Effector CD4-positive, alpha-beta T cell (primary cell): ENCODE data around the gene SLC39A3.

ENCODE experiments used
- DNase-seq: peaks from one replicate; pipeline ENCODE4 v3.0.0-alpha.2; 2020

SLC39A3 gene

GRCh38 chr19:2701361-2702169 is 38.3 kb downstream of the SLC39A3 start:
- DNase-seq = no peak

- DNase-seq = no peak
These were observed 39.0 kb downstream of the SLC39A3 start for GRCh38 chr19:2700660-2701360.

DNA sequence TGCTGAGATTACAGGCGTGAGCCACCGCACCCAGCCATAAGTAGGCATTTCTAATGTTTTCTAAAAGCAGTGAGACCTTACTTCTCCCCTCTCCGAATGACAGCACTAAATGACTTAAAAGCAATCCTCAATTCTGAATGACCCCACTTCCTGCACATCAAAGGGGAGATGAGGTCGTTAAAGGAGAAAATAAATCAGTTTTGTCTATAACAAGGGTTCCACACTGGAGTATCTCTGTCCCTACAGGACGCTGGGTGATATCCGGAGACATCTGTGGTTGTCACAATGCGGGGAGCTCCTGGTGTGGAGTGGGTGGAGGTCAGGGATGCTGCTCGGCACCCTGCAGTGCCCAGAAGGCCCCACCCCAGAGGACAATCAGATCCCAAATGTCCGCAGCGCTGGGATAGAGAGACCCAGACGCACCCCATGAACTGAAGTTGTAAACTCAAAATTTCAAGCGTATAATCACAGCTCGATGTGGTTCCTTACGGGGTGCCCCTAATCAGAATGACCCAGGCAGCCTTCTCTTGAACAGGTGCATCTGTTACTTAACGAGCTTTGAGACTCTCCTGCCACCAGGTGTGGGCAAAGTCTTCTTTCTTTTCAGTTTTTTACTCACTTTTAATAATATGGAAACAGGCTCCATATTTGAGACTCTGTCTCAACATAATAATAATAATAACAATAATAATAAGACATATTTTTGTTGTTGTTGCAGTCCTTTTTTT is 40.2 kb downstream of the SLC39A3 start:
- DNase-seq = no peak

DNA sequence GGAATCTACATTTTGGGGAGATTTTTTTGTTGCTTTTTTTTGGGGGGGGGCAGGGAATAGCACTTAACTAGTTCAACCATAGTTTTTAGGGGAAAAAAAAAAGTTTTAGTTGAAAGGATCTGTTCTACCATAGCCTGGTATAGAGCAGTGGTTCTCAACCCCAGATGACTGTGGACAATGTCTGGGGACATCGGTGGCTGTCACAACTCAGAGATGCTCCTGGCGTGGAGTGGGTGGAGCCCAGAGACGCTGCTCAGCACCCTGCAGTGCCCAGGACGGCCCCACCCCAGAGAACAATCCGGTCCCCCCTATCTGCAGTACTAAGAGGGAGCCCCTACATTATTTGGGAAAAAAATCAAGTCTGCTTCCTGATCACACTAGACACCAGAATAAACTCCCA is 45.6 kb downstream of the SLC39A3 start:
- no peak for DNase-seq

GRCh38 chr19:2693492-2694160 is 46.2 kb downstream of the SLC39A3 start:
- DNase-seq = no peak

DNA sequence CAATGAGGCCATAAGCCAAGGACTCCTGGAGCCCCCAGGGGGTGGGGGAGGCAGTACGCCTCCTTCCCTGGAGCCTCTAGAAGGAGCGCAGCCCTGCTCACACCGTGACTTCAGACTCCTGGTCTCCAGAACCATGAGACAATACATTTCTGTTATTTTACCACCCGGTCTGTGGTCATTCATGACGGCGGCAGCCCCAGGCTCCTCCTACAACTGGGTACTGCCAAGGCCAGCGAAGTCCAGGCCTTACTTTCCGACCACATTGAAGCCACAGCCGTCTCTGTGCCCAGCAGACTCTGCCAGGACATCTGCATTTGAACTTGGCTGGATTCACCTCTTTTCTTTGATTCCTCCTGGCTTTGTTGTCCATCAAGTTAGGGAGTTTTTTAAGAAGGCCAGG is 47.9 kb downstream of the SLC39A3 start:
- DNase-seq = no peak

GRCh38 chr19:2690856-2691255 is 49.0 kb downstream of the SLC39A3 start:
- DNase-seq = no peak

DNA sequence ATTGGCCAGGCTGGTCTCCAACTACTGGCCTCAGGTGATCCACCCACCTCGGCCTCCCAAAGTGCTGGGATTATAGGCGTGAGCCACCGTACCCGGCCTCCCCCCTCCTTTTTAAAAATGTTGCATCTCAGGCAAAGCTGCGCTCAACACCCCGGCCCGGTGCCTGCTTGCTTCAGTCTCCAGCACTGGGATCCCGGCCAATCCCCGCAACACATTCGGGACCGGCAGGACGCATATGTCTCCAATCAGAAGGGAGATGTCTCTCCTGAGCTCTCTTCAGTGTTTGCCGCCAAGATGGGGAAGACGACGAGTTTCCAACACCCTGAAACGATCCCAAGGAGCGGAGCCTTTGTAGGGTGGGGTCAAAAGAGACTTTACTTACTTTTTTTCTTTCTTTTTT is 53.5 kb downstream of the SLC39A3 start:
- DNase-seq = no peak

DNA sequence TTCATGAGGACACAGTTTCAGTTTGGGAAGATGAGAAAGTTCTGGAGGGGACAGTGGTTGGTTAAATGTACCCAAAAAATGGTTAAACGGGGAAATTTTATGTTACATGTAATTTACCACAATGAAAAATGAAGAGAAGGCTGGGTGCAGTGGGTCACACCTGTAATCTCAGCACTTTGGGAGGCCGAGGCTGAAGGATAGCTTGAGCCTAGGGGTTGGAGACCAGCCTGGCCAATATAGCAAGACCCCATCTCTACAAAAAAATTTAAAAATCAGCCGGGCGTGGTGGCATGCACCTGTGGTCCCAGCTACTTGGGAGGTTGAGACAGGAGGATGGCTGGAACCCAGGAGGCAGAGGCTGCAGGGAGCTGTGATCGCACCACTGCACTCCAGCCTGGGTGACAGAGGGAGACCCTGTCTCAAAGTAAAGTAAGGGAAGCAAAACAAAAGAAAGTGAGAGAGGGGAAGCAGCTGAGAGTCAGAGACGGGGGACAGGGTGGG is 54.6 kb downstream of the SLC39A3 start:
- no peak for DNase-seq

- DNase-seq = no peak
These were observed 56.3 kb downstream of the SLC39A3 start for GRCh38 chr19:2683430-2684003.
